Left ventricle myocardium inferior (tissue), 1 donor: ENCODE data around the gene ANK3. TPM values are rescaled to one million over a fixed set of nuclear protein-coding genes. Genes with fewer than 3 reads are reported as not detected.

Experiments used
- DNase-seq: peaks from one replicate; pipeline ENCODE4 v3.0.0-alpha.2; 2020
- H3K27ac ChIP-seq: fragments of 200-600 bp; replicated peaks from 2 replicates; pipeline ENCODE4 v1.8.0; 2021
- H3K27me3 ChIP-seq: fragments of 200-600 bp; 2 replicates; pipeline ENCODE4 v1.8.0; 2021; ENCODE audit warnings: low read depth
- H3K36me3 ChIP-seq: fragments of 200-600 bp; 2 replicates; pipeline ENCODE4 v1.8.0; 2021
- H3K4me1 ChIP-seq: fragments of 200-600 bp; 2 replicates; pipeline ENCODE4 v1.8.0; 2021
- H3K4me3 ChIP-seq: fragments of 200-600 bp; 2 replicates; pipeline ENCODE4 v1.8.0; 2021; ENCODE audit warnings: mild to moderate bottlenecking, moderate library complexity
- H3K9me3 ChIP-seq: fragments of 200-600 bp; replicated peaks from 2 replicates; pipeline ENCODE4 v1.8.0; 2021
- intact Hi-C: fragments of 100-400 bp; cut with micrococcal nuclease; formaldehyde crosslinking; loops from one replicate; pipeline ENCODE4 v1.11.0; 2022
- total RNA-seq: library from RNA; stranded (reverse); fragmentation: NEBNext Ultra II Directional; extraction: Animal tissue kit (Norgen Biotek cat#: 25700); gene quantifications from one replicate; pipeline ENCODE4 v1.2.1, GENCODE V29; 2021
- TF ChIP-seq, protein P1 (sequence below): fragments of 200-600 bp; IDR thresholded peaks from 2 replicates; pipeline ENCODE4 v1.8.0; 2021; ENCODE audit warnings: antibody characterized with exemption, mild to moderate bottlenecking, borderline replicate concordance
- donor health status: DM: no; HTN: yes; CAD: no; lungs with severe emphysema.

Gene ANK3
- total RNA-seq, 1 donor from 2014 or later: 179 TPM

DNA sequence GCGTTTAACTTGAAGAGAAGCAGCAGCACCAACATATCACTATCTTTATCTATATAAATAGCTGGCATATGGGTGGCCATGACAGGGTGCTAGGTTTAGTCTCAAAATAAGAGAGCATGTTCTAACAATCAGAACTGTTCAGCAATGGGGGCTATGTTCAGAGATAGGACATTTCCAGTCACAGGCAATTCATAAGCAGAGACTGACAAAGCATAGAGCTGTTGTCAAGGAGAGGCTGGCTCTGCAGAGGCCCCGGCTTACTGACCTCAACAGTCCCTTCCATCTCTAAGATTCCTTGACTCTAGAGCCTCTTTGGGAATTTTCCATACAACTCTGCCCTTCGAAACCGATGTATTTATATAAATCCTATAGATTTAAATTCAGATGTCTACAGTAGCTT, 17.2 kb downstream of the ANK3 start:
- Histone ChIP-seq H3K9me3 (no peaks in the 10 kb centered on the region), H3K27ac (no peak overlapping the region), H3K4me1 (no peaks in the 10 kb centered on the region), H3K36me3 (no peaks in the 10 kb centered on the region), H3K4me3 (no peak overlapping the region), H3K27me3 (no peaks in the 10 kb centered on the region)
- TF ChIP-seq, protein P1, sequence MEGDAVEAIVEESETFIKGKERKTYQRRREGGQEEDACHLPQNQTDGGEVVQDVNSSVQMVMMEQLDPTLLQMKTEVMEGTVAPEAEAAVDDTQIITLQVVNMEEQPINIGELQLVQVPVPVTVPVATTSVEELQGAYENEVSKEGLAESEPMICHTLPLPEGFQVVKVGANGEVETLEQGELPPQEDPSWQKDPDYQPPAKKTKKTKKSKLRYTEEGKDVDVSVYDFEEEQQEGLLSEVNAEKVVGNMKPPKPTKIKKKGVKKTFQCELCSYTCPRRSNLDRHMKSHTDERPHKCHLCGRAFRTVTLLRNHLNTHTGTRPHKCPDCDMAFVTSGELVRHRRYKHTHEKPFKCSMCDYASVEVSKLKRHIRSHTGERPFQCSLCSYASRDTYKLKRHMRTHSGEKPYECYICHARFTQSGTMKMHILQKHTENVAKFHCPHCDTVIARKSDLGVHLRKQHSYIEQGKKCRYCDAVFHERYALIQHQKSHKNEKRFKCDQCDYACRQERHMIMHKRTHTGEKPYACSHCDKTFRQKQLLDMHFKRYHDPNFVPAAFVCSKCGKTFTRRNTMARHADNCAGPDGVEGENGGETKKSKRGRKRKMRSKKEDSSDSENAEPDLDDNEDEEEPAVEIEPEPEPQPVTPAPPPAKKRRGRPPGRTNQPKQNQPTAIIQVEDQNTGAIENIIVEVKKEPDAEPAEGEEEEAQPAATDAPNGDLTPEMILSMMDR: no peak
- DNase-seq: no peak
- intact Hi-C loops: no loop called here

DNA sequence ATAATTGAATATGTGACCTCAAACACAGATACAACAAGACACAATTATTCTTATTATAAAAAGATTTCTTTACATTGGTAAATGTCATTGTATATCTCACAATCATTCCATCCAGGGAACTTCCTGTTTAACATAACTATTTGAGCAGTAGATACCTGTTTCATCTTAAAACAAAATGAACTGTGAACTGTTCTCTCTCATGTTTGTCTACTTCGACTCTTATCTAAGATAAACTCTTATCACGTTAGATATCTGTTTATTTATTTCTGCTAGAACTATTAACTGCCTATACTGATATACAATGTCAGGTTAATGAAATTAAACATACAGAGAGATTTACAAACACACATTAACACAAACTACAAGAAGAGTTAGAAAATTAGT, 20.1 kb downstream of the ANK3 start:
- no peaks in the 10 kb centered on the region for H3K4me1 ChIP-seq
- no peak overlapping the region for H3K27ac ChIP-seq
- H3K36me3 ChIP-seq: no peaks in the 10 kb centered on the region
- no peak overlapping the region for H3K4me3 ChIP-seq
- no peak for DNase-seq
- intact Hi-C loops: no loop called here
- H3K27me3 ChIP-seq: no peaks in the 10 kb centered on the region
- TF ChIP-seq, protein P1: no peak
- no peaks in the 10 kb centered on the region for H3K9me3 ChIP-seq

DNA sequence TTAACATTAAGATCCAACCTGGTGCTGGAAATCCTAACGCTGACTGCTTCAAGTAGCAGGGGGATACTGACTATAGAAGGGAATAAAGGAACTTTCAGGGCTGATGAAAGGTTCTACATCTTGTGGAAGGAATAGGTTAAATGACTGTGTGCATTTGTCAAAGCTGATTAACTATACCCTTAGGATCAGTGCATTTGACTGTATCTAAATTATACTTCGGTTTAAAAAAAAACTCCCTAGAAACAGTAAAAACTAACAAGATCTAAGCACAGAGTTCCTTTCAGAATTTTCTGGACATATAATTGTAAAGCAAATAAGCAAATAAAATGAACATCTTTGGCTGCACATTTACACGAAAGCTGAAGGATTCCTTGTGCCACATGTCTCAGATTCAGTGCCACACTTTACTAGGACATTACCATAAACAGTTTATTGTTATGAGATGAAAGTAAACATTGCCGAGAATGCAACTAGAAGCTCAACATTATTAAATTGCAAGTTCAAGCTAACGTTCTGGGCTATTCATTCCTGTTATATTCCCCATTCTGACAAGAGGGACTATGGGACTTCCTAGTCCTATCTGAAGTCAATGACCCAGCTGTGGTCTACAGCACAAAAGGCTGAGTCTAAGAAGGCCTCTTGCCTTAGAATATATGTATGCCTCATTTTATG, 20.7 kb downstream of the ANK3 start:
- no peak for DNase-seq
- intact Hi-C loops: no loop called here
- TF ChIP-seq, protein P1: no peak

DNA sequence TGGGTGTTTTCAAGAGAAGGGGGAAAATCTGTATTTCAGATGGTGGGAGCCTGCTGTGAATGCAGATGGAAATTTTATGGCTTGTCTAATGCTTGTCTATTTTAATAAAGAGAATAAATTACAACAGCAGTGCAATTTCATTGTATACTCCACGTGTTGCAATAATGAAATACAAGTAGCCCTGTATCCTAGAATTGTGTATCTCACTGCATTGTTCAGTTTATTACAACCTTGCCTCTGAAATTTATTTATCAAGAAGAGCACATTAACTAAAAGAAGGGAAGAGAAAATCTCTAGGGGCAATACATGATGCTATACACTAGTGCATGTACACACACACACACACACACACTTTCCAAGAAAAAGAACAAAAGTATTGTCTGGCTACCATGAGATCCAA, 21.8 kb downstream of the ANK3 start:
- H3K9me3 ChIP-seq: no peaks in the 10 kb centered on the region
- H3K27me3 ChIP-seq: no peaks in the 10 kb centered on the region
- intact Hi-C loops: no loop called here
- no peak overlapping the region for H3K4me3 ChIP-seq
- no peak overlapping the region for H3K27ac ChIP-seq
- H3K4me1 ChIP-seq: no peaks in the 10 kb centered on the region
- no peak for DNase-seq
- TF ChIP-seq, protein P1: no peak
- H3K36me3 ChIP-seq: no peaks in the 10 kb centered on the region

More for the DNA sequence above, 20.7 kb downstream of the ANK3 start:
- Histone ChIP-seq H3K36me3 (no peaks in the 10 kb centered on the region), H3K4me3 (no peak overlapping the region), H3K27ac (no peak overlapping the region), H3K27me3 (no peaks in the 10 kb centered on the region), H3K9me3 (no peaks in the 10 kb centered on the region), H3K4me1 (no peaks in the 10 kb centered on the region)

DNA sequence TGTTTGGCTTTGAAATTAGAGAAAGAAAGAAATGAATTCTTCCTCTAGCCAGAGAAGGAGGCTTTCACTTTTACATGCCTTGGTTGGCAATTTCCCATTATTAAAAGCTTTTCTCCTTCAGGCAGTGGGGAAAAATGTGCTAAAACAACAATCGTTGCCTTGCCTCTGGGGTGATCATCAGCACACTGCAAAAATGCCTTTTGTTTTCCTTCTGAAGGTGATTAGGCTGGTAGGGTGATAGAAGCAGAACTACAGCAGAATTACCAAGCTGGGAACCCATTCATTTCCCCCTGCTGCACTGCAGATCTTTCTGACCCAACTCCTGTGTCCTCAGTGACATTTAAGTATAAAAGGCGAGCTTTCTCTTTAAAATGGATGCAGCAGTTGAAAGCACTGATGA, 22.2 kb downstream of the ANK3 start:
- TF ChIP-seq, protein P1: no peak
- intact Hi-C loops: no loop called here
- Histone ChIP-seq H3K4me1 (no peaks in the 10 kb centered on the region), H3K27ac (no peak overlapping the region), H3K36me3 (no peaks in the 10 kb centered on the region), H3K4me3 (no peak overlapping the region), H3K27me3 (no peaks in the 10 kb centered on the region), H3K9me3 (no peaks in the 10 kb centered on the region)
- DNase-seq: no peak
